SH-SY5Y (cell line): ENCODE results near the gene PITPNM3.

Experiments used
- GATA2 ChIP-seq: IDR thresholded peaks from 2 replicates; pipeline ENCODE4 v1.6.1; 2011; ENCODE audit warnings: mild to moderate bottlenecking, low read depth, low read length
- GATA3 ChIP-seq: IDR thresholded peaks from 2 replicates; pipeline ENCODE4 v1.6.1; 2011; ENCODE audit warnings: low read depth, mild to moderate bottlenecking, low read length, moderate library complexity

PITPNM3 gene

GRCh38 chr17:6496116-6496481, 60.3 kb downstream of the PITPNM3 start:
- TF ChIP-seq GATA3 = no peak
- TF ChIP-seq GATA2 = no peak

GRCh38 chr17:6495450-6496115, 60.8 kb downstream of the PITPNM3 start:
- no peak for TF ChIP-seq GATA2
- TF ChIP-seq GATA3 = no peak

GRCh38 chr17:6494239-6494941, 62.0 kb downstream of the PITPNM3 start:
- no peak for TF ChIP-seq GATA3
- TF ChIP-seq GATA2 = no peak

GRCh38 chr17:6492892-6493674, 63.3 kb downstream of the PITPNM3 start:
- TF ChIP-seq GATA3 (no peak), GATA2 (no peak)

- no peak for TF ChIP-seq GATA2
- no peak for TF ChIP-seq GATA3
These were observed 65.2 kb downstream of the PITPNM3 start for GRCh38 chr17:6491071-6491700.

GRCh38 chr17:6489016-6489550, 67.3 kb downstream of the PITPNM3 start:
- TF ChIP-seq GATA2 = no peak

- TF ChIP-seq GATA3 (no peak), GATA2 (no peak)
These were observed 68.3 kb downstream of the PITPNM3 start for GRCh38 chr17:6488008-6488539.

- TF ChIP-seq GATA3 (no peak), GATA2 (no peak)
These were observed 68.9 kb downstream of the PITPNM3 start for GRCh38 chr17:6487251-6488007.

- TF ChIP-seq GATA3 (no peak), GATA2 (no peak)
These were observed 70.5 kb downstream of the PITPNM3 start for GRCh38 chr17:6485646-6486412.

- TF ChIP-seq GATA3 = no peak
- no peak for TF ChIP-seq GATA2
These were observed 72.8 kb downstream of the PITPNM3 start for GRCh38 chr17:6483507-6483906.

- TF ChIP-seq GATA2 (no peak), GATA3 (no peak)
These were observed 74.3 kb downstream of the PITPNM3 start for GRCh38 chr17:6482105-6482455.

GRCh38 chr17:6480303-6480675, 76.1 kb downstream of the PITPNM3 start:
- TF ChIP-seq GATA3 = no peak
- no peak for TF ChIP-seq GATA2
